HG03378 (cell line): ENCODE measurements around the gene GLB1L3.

Experiments
- ATAC-seq: cut with Tn5 transposase; IDR thresholded peaks from one replicate; pipeline ENCODE4 v1.9.1; 2021; ENCODE audit warnings: mild to moderate bottlenecking, moderate library complexity; ENCODE audit not compliant: unreplicated experiment

Gene GLB1L3

GRCh38 chr11:134275534-134276395 lies at the start of gene GLB1L3:
TSS of gene GLB1L3 (plus strand) at chr11:134276379. CDS start at chr11:134276741, 362 bp downstream.
- no peak for ATAC-seq

DNA sequence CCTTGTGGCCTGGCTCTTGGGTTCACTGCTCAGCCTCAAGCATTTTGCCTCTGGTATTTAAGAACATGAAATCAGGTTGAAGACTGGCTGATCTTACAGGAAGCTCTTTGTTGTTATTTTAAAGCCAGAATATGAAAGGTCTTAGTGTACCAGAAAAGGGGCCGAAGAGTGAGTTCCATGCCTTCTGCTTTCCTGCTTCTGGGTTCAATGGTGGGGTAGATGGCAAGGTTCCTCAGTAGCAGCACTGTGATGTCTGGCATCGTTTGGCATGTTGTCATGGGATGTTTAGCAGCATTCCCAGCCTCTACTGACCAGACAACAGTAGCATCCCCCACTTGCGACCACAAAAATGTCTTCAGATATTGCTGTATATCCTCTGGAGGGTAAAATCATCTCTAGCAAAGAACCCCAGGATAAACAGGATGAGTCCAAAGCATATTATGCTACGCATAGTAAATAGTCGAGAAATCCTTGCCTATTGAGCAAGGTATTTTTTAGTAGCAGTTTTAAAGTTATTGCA lies 49.3 kb upstream of the GLB1L3 start:
- ATAC-seq: no peak

GRCh38 chr11:134228625-134229024 lies 47.6 kb upstream of the GLB1L3 start:
- ATAC-seq: peak; percentile 58

GRCh38 chr11:134229126-134229790 lies 46.9 kb upstream of the GLB1L3 start:
- no peak for ATAC-seq

- ATAC-seq: no peak
These were observed 45.8 kb upstream of the GLB1L3 start for GRCh38 chr11:134230339-134230738.

DNA sequence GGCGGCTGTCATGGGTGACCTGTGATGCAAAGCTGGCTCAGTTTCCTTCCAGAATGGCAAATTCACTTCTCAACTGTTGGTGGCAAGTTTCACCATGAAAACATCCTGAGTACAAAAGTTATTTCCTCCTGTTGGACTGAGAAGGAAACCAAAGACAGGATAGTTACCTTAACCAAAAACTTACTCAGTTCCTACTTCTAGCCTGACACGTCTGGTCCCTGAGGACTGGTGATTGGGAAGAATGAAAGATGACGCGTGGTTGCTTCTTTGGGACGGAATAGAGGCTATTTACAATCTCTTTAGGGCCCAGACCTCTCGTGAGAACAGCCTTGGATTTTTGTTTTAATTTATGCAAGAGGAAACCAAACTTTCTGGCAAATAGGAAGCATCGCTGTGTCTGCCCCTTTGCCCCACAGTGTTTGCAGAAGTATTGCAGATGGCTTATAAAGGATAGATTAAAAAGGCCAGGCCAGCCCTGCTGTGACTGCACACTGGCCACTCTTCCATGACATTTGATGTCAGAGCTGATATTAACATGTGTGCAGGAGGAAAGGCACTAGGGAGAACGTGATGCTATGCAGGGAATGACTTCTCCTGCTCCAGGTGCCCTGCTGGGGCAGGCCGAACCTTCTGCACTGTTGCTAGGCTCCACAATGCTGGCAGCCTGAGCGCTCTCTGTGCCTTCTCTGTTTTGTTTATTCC lies 44.1 kb upstream of the GLB1L3 start:
- ATAC-seq: no peak

DNA sequence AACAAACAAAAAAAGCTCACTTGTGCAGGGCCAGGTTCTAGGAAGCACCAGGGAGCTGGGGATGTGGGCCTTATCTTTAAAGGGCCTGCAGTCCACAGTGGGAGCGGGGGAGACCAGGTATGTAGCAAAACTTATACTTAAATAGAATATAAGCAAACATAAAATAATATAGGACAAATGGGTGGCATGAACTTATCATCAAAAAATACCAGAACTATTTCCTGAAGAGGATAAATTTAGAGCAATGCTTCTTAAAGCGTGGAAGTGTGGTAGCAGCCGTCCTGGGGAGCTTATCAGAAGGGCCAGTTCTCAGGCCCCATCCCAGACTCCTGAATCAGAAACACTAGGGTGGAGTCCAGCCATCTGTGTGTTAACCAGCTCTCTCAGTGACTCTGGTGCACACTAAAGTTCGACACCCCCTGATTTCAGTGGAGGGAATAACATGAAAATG lies 42.4 kb upstream of the GLB1L3 start:
- no peak for ATAC-seq

- ATAC-seq: no peak
These were observed 40.8 kb upstream of the GLB1L3 start for GRCh38 chr11:134235399-134235798.

- no peak for ATAC-seq
These were observed 39.2 kb upstream of the GLB1L3 start for GRCh38 chr11:134236834-134237556.

DNA sequence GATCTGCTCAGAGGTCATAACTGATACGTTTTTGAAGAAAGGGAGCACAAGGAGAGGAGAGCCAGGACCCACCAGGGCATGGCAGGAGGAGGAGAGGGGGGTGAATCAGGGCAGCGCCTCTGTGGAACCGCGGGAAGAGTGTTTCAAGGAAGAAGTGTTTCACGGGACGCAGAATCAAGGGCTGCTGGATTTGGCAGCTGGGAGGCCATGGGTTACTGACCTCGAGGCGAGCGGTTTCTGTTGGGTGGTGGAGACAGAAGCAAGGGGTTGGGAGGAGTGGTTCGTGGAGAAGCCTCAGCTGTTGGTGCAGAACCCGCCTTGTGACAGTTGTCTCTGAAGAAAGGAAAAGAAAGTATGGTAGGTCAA lies 38.6 kb upstream of the GLB1L3 start:
- no peak for ATAC-seq

DNA sequence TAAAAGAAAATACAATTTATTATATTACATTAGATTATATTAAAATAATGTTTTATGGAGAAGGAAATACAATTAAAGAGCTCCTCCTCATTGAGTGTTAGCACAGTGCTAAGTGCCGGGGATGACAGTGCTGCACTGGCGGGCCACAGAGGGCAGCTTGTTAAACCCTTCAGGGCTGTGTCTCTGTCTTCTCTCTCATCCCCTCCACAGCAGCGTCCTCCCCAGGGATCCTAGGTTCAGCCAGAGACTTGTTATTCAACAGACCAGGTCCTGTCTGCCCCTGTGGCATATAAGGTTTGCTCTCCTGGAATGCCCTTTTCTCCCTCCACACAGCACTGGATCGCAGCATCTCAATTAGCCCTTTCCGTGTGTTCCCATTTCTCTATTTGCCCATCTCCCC lies 37.2 kb upstream of the GLB1L3 start:
- ATAC-seq: no peak

DNA sequence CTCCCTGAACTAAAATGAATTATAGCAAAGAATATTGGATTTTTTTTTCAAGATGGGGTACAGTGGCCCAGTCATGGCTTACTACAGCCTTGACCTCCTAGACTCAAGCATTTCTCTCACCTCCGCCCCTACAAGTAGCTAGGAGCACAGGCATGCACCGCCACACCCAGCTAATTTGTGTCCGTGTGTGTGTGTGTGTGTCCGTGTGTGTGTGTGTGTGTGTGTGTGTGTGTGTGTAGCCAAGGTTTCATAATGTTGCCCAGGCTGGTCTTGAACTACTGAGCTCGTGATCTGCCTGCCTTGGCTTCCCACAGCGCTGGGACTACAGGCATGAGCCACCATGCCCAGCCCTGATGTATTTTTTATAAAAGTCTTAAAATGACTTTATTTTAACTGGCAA lies 35.6 kb upstream of the GLB1L3 start:
- ATAC-seq: no peak

- no peak for ATAC-seq
These were observed 33.8 kb upstream of the GLB1L3 start for GRCh38 chr11:134242376-134242775.

DNA sequence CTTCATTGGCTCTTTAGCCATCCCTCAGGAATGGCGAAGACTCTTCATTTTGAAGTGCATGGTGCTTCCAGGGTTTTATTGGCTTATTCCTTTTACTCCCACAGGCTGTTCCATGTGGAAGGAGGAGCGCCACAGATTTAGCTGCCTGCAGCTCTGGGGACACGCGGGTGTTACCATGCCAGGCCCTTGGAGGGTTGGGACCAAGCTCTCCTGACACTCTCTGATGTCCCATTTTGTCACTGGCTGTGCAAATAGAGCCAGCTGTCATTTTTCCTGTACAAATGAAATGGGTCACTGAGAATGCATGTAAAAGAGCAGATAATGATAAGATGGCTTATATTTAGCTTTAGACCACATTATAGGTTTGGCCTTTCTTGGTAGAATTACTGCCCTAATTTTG lies 32.3 kb upstream of the GLB1L3 start:
- ATAC-seq: no peak

DNA sequence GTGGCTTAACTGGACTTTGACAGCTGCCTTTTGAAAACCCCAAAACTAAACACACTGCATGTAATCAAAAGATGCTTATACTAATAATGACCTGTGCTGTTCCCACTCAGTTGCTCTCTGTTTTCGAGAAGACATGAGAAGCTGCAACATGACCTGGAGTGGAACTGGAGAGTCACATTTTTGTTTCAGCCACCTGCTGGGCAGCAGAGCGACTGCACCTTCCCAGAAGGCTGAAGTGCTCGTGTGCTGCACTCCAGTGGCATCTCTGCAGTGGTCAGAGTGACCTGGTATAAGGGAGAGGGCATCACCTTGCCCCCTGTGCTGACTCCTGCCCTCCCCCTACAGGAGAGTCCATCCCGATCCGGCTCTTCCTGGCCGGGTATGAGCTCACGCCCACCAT lies 31.6 kb upstream of the GLB1L3 start:
- peak; percentile 65 for ATAC-seq

GRCh38 chr11:134245434-134245833 lies 30.7 kb upstream of the GLB1L3 start:
- ATAC-seq: no peak

- no peak for ATAC-seq
These were observed 30.1 kb upstream of the GLB1L3 start for GRCh38 chr11:134246100-134246499.

DNA sequence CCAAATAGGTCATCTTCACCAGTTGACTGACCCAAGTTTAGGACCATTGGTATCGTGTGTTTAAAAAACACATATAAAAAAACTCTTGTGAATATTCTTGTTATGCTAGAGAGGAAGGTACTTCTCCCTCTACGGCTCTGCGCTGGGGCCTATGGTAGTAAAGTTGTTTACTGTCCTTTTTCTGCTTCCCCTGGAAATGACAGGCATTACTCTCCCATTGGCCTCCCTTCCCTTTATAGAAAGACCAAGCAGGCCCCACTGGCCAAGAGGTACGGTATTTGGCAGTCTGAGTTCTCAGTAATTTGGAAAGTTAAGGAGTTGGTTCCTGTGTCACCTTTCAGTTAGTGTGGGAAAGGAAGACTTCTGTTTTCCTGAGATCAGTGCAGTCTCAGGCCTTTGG lies 29.5 kb upstream of the GLB1L3 start:
- ATAC-seq: no peak

DNA sequence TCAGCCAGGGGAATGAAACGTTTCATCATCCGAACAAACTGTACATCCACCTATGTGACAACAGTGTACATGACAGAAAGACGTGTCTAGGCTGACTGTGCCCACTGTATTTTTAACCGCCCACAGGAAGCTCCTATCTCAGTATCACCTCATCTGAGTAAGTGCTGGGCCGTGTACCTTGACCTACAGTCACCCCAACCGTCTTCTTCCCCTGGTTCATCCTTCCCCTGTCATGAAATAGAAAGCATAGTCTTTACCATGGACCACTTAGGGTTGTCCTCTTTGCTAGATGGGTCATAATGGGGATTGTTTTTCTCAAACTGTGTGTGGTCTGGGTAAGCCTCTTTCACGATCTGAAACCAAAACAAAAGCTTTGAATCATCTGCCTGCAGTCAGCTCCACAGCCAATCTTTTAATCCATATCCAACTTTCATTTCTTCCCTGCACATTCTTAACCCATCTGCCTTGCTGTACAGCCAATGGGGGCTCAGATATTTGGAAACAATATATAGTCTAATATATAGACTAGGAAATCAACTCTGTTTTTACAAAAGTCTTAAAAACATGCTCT lies 27.2 kb upstream of the GLB1L3 start:
- ATAC-seq: no peak

GRCh38 chr11:134250246-134250645 lies 25.9 kb upstream of the GLB1L3 start:
- ATAC-seq: no peak
